ENCODE measurements around the gene CCDC18.
"Not testable (repeated sequence)": the region's sequence is repeated elsewhere in the genome, so short reads cannot be mapped to it uniquely, and the experiment has no call there.

CCDC18 gene

DNA sequence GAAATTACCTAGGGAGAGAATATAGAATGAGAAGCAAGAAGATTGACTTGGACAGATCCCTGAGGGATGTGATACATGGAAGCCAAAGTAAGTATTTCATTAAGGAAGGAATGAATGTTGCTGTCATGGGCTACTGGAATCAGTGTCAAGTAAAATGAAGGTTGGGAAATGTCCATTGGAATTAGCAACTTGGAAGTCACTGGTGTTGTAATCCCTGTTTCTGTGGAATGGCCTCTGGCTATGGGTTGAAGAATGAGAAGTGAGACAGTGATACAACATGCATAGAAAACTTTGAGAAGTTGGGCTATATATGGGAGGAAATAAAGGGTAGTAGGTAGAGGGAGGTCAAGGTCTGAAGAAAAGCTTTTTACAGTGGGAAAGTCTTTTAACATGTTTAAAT lies 54.7 kb downstream of the CCDC18 start:
- TF ChIP-seq, protein P1, sequence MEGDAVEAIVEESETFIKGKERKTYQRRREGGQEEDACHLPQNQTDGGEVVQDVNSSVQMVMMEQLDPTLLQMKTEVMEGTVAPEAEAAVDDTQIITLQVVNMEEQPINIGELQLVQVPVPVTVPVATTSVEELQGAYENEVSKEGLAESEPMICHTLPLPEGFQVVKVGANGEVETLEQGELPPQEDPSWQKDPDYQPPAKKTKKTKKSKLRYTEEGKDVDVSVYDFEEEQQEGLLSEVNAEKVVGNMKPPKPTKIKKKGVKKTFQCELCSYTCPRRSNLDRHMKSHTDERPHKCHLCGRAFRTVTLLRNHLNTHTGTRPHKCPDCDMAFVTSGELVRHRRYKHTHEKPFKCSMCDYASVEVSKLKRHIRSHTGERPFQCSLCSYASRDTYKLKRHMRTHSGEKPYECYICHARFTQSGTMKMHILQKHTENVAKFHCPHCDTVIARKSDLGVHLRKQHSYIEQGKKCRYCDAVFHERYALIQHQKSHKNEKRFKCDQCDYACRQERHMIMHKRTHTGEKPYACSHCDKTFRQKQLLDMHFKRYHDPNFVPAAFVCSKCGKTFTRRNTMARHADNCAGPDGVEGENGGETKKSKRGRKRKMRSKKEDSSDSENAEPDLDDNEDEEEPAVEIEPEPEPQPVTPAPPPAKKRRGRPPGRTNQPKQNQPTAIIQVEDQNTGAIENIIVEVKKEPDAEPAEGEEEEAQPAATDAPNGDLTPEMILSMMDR (IDR thresholded peaks at IDR 0.05; ENCODE audit: insufficient read depth, low read depth, low read length, missing control alignments): no peak
- no peak overlapping the region for H3K4me3 ChIP-seq (ENCODE audit: low read length)
- DNase-seq (ENCODE audit: low read depth): peak; percentile 62

DNA sequence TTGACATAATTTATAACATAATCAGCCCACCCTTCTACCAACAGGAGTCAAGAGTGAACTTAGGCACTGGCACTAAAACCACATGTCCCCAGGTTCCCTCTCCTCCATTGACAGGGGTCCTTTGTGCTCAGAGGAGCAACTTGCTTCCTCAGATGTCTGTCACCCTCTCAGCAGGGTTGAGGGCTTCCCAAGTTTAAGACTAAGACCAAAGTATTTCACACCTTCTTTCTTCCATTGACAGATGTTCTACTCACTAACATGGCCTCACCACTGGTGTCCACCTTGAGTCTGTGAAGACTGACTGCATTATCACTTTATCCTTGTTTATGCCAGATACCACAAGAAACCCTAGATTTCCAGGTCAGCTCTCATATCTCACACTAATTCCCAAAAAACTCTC lies 56.5 kb downstream of the CCDC18 start:
- H3K4me3 ChIP-seq (ENCODE audit: low read length): no peak overlapping the region
- no peak for DNase-seq (ENCODE audit: low read depth)
- TF ChIP-seq, protein P1 (IDR thresholded peaks at IDR 0.05; ENCODE audit: insufficient read depth, low read depth, low read length, missing control alignments): no peak

DNA sequence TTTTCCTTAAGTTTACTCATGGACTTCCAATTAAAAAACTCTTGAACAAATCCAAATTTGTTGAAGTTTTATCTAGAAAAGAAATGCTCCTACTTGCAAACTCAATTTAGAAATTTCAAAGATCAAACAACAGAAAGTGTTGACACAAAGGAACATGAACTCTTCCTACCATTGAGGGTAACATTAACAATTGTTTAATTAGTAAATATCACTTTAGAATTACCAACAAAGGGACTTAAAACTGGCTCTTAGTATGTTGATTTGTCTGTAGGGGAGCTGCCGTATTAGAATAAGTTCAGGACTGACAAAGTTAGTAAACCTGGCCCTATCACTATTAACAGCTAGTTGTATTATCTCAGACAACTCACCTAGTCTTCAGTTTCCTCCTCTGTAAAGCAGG lies 57.9 kb downstream of the CCDC18 start:
- TF ChIP-seq, protein P1 (IDR thresholded peaks at IDR 0.05; ENCODE audit: insufficient read depth, low read depth, low read length, missing control alignments): no peak
- DNase-seq (ENCODE audit: low read depth): no peak
- no peak overlapping the region for H3K4me3 ChIP-seq (ENCODE audit: low read length)

DNA sequence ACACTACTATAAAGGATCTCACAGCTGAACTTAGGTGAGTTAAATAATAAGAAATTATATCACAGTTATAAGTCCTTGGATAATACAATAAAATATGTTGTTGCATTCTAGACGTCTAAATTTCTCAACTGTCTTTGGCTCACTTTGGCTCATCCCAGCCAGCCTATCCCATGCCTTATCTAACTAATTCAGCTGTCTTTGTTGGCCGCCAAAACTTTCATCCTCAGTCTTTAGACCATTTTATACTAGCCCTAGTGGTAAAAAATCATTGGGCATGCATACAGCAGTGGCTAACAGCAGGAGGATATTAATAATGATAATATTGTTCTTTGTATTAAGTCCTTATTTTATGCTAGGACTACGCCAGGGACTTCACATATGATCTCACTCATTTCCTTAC lies 59.3 kb downstream of the CCDC18 start:
- DNase-seq (ENCODE audit: low read depth): no peak
- TF ChIP-seq, protein P1 (IDR thresholded peaks at IDR 0.05; ENCODE audit: insufficient read depth, low read depth, low read length, missing control alignments): no peak
- H3K4me3 ChIP-seq (ENCODE audit: low read length): no peak overlapping the region

DNA sequence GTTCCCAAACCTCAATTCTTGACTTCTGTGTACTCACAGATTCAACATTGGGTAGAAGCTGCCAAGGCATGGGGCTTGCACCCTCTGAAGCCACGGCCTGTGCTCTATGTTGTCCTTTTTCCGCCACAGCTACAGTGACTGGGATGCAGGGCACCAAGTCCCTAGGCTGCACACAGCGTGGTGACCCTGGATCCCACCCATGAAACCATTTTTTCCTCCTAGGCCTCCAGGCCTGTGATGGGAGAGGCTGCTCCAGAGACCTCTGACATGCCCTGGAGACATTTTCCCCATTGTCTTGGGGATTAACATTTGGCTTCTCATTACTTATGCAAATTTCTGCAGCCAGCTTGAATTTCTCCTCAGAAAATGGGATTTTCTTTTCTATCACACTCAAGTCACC lies 62.7 kb downstream of the CCDC18 start:
- not testable (repeated sequence) for DNase-seq (ENCODE audit: low read depth); H3K4me3 ChIP-seq (ENCODE audit: low read length)

DNA sequence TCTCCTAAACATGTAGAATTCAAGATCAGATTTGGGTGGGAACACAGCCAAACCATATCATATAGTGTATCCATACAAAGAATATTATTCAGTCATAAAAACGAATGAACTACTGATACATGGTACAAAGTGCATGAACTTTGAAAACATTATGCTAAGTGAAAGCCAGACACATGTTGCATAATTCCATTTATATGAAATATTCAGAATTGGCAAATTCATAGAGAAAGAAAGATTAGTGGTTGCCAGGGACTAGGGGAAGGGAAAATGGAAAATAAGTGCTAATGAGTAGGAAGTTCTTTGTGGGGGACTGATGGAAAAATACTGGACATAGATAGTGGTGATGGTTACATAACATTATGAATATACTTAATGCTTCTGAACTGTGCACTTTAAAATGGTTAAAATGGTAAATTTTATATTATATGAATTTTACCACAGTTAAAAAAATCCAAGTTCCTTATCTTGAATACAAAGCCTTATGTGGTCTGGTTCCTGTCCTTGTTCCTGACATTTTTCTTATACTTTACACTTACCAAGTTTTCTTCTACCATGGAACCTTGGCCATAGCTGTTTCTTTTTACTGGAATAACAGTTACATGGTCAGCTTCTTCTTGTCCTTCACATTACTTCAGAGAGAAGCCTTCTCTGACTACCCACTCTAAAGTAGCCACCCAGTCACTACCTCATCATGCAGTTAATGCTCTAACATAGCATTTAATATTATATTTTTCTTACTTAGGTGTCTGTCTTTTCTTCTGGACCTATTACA lies 64.0 kb downstream of the CCDC18 start:
- TF ChIP-seq, protein P1 (IDR thresholded peaks at IDR 0.05; ENCODE audit: insufficient read depth, low read depth, low read length, missing control alignments): no peak
- no peak for DNase-seq (ENCODE audit: low read depth)
- H3K4me3 ChIP-seq (ENCODE audit: low read length): no peak overlapping the region

DNA sequence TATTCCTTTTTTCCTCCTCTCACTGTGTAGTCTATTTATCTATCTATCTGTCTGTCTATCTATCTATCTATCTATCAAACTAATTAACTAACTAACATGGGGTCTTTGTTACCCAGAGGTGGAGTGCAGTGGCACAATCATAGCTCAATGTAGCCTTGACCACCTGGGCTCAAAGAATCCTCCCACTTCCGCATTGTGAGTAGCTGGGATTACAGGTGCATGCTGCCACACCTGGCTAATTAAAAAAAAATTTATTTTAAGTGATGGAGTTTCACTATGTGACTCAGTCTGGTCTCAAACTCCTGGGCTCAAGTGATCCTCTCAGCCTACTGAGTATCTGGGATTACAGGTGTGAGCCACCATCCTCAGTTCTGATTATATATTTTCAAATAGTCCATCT lies 71.4 kb downstream of the CCDC18 start:
- no peak overlapping the region for H3K4me3 ChIP-seq (ENCODE audit: low read length)
- TF ChIP-seq, protein P1 (IDR thresholded peaks at IDR 0.05; ENCODE audit: insufficient read depth, low read depth, low read length, missing control alignments): no peak
- no peak for DNase-seq (ENCODE audit: low read depth)
